ENCODE data around the gene CAMTA1. TPM values are rescaled to one million over a fixed set of nuclear protein-coding genes. Genes with fewer than 3 reads are reported as not detected.

CAMTA1 gene
- total RNA-seq, 1 donor, result 19.9 TPM

GRCh38 chr1:7290971-7291970 is 506.0 kb downstream of the CAMTA1 start:
- DNase-seq (ENCODE audit: low read depth in 2 of 3, low spot score in 2 of 3), result no peak

GRCh38 chr1:7292036-7292681 is 506.9 kb downstream of the CAMTA1 start:
- no peak for DNase-seq (ENCODE audit: low read depth in 2 of 3, low spot score in 2 of 3)

DNA sequence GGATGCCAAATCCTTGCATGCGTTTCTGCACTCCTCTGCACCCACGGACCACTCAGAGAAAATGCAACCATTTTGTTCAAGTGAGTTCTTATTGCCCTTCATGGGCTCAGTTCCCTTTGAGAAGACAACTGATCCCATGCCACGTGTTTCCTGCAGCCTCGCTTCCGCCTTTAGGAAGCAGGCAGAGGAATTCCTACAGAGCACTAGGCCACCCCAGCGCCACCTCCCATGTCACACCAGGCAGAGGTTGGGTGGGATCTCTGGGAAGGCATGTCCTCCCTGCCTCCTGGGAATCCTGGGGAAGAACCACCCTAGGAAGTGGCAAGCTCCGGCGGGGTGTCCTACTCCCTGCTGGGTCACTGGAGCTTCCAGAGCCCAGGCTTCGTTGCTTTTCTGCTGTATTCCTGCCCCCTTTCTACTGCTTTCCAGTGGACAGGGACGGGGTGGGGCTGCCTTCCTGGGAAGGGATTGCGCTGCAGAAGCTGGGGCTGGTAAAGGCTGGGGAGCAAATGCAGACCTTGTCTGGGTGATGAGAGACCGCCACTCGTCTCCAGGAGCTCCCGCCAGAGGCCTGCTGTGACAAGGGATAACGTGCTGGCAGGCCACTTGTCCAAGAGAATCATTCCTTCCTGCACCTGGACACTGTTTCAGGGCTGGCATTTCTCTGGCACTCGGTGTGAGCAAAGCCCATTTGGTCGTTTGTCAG is 507.6 kb downstream of the CAMTA1 start:
- DNase-seq (ENCODE audit: low read depth in 2 of 3, low spot score in 2 of 3), result no peak

- no peak for DNase-seq (ENCODE audit: low read depth in 2 of 3, low spot score in 2 of 3)
These were observed 508.7 kb downstream of the CAMTA1 start for GRCh38 chr1:7293702-7294629.

GRCh38 chr1:7294636-7295035 is 509.4 kb downstream of the CAMTA1 start:
- DNase-seq (ENCODE audit: low read depth in 2 of 3, low spot score in 2 of 3), result no peak

DNA sequence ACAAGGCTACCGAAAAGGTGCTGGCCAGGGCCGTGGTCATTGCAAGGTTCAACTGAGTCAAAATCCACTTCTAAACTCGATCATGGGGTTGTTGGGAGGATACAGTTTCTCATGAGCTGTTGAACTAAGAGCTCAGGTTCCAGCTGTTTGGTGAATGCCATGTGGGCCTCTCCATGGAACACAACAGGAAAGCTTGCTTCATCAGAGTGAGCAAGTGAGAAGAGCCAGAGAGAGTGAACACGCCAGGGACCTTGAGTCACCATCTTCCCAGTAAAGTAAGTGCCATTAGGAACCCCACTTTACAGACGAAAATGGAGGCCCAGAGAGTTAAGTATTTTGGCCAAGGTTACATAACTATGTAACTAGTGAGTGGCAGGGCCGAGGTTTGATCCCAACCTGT is 510.7 kb downstream of the CAMTA1 start:
- no peak for DNase-seq (ENCODE audit: low read depth in 2 of 3, low spot score in 2 of 3)

DNA sequence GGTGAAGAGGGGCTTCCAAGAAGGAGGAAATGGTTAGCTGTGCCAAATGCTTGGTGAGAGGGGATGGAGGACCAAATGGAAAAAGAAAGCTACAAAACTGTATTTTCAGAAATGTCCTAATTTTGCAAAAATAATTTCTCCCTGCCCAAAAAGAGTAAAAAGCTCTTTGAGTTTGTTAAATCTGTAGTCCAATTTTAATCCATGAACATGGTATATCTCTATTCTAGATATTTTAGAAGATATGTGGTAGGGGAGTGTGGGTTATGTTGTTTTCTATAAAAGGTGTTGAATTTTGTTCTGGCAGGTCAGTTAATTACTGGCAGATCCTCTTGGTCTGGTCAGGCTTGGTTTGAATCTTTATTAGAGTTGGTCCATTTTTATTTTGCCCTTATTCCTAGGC is 511.7 kb downstream of the CAMTA1 start:
- no peak for DNase-seq (ENCODE audit: low read depth in 2 of 3, low spot score in 2 of 3)

GRCh38 chr1:7298145-7298544 is 512.9 kb downstream of the CAMTA1 start:
- DNase-seq (ENCODE audit: low read depth in 2 of 3, low spot score in 2 of 3), result no peak

GRCh38 chr1:7298749-7299151 is 513.5 kb downstream of the CAMTA1 start:
- no peak for DNase-seq (ENCODE audit: low read depth in 2 of 3, low spot score in 2 of 3)

DNA sequence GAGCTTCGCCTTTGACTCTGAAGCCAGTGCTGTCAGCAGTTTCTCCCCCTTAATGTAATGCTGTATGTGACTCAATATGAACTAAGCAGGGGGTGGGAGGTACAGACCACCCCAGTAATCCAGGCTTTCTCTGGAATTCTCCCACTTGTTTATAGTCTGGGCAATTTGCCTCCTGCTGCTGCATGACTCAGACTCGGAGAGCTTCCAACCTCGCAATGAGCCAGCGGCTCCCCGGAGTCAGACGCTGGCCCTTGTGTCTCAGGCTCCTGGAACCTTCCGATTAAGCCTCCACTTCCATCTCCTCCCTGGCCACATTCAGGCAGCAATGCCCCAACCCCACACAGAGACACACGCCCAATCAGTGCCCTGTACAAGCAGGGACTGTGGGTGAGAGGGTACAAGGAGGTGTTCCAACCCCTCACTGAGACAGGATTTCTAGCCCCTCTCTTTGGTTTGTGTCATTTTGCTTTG is 514.1 kb downstream of the CAMTA1 start:
- no peak for DNase-seq (ENCODE audit: low read depth in 2 of 3, low spot score in 2 of 3)

GRCh38 chr1:7299994-7300393 is 514.7 kb downstream of the CAMTA1 start:
- no peak for DNase-seq (ENCODE audit: low read depth in 2 of 3, low spot score in 2 of 3)

DNA sequence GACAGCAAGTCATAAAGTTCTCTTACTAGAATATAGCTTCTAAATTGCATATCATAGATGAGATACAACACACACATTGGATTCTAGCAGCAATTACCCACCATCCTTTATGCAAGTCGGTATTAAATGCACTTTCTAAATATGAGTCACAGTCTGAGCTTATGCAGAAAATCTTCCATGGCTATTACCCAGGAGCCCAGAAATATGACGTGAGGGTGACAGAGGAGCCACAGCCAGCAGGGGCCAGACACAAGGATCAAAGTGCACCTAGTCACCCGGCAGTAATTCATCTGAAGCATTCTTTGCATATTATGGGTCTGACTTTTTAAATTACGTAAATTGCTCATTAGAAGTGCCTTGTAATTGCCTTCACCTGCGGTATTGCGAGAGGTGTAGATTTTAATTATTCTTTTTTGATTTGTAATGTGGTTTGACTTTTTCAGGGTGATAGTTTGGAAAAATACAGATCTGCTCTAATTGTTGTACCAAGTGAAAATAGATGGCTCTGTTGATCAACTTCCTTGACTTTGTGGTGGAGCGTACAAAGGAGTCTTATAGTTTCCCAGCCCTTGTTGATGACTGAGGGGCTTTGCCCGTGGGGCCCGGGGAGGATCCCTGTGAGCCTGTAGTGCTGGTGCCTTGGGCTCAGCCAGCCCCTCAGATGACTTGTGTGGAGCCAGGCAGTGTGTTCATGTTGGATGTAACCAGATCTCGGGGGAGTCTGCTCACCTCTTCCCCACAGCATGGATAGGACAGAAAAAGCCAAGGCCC is 515.8 kb downstream of the CAMTA1 start:
- no peak for DNase-seq (ENCODE audit: low read depth in 2 of 3, low spot score in 2 of 3)

GRCh38 chr1:7301664-7301981 is 516.4 kb downstream of the CAMTA1 start:
- DNase-seq (ENCODE audit: low read depth in 2 of 3, low spot score in 2 of 3), result no peak

DNA sequence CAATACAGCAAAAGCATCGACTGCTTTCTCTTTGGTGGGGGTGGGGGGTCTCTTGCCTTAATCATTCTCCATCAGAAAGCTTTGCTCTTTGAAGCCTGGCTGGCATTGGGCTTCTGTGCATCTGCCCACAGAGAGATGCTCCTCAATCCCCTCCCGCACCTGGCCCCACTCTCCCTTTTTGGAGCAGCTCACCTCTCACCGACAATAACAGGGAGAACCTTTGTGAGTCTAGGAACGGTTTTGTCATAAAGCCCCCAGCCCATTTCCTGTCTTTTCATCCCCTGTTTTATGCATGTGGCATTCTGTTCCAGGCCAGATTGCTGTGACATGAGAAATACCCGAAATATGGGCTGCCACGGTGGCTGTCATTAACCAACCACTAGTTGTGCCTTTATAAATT is 516.9 kb downstream of the CAMTA1 start:
- no peak for DNase-seq (ENCODE audit: low read depth in 2 of 3, low spot score in 2 of 3)

- no peak for DNase-seq (ENCODE audit: low read depth in 2 of 3, low spot score in 2 of 3)
These were observed 517.6 kb downstream of the CAMTA1 start for GRCh38 chr1:7302873-7303272.

DNA sequence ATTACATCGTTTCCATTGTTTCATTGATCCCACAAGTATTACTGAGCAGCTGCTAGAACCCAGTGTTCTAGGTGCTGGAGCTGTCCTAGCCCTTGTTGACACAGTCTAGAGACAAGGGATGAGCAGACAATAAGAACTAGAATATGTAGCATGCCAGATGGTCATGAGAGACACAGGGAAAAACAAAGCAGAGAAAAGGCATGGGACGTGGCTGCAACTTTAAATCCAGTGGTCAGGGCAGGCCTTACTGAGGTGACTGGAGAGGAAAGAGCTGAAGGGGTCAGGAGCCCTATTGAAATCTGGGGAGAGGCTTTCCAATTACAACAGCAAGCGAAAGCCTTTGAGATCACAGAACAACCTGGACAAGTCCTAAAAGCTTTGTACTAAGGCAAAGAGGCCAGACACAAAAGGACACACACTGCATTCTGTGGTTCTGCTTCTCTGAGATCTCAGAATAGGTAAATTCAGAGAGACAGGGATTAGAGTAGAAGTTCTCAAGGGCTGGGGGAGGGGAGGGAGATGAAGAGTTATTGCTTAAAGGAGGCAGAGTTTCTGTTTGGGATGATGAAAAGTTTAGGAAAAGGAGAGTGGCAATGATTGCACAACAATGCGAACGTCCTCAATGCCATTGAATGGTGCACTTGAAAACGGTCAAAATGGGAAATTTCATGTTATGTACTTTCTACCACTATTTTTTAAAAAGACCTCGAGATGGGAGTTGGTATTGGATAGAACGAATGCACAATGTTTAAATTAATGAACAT is 518.5 kb downstream of the CAMTA1 start:
- DNase-seq (ENCODE audit: low read depth in 2 of 3, low spot score in 2 of 3), result no peak

- no peak for DNase-seq (ENCODE audit: low read depth in 2 of 3, low spot score in 2 of 3)
These were observed 527.9 kb downstream of the CAMTA1 start for GRCh38 chr1:7313081-7313546.

DNA sequence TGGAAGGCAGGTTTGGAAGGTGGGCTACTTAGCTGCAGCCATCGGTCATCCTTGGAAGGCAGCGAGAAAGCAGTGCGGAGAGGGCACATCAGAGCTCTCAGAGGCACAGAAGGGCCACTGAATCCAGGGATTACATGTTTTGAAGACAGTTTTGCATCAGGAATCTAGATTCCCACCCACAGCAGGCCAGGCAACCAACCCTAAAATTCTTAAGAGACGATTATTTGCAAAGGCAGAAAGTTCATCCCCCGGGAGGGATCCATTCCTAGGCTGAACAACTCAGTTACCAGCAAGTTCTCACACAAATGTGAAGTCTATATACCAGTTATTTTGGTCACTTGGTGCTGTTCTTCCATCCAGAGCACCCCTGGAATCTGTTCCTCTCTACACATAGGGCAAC is 528.6 kb downstream of the CAMTA1 start:
- DNase-seq (ENCODE audit: low read depth in 2 of 3, low spot score in 2 of 3), result no peak

DNA sequence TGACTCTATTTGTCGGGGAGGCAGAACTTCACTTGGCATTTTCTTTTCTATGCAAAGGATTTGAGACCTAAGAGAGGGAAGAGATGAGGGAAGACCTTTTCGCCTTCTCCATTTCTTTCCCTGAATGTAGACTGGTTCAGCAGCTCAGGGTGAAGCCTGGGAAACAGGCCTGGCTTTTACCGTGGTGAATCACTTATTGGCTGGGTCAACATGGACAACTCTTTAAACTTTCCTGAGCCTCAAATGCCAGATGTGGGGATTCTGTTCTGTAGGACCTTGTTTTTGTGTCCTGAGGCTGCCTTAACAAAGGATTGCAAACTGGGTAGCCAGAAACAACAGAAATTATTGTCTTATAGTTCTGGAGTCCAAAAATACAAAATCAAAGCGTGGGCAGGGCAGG is 530.1 kb downstream of the CAMTA1 start:
- DNase-seq (ENCODE audit: low read depth in 2 of 3, low spot score in 2 of 3), result no peak
